GM13977 (cell line): ENCODE data around the gene NPY4R2.
"Not testable (repeated sequence)": the region's sequence is repeated elsewhere in the genome, so short reads cannot be mapped to it uniquely, and the experiment has no call there.

ENCODE experiments used
- DNase-seq: peaks from one replicate; pipeline ENCODE4 v3.0.0; 2012; ENCODE audit warnings: low spot score
- in situ Hi-C: fragments of 300-500 bp; cut with MboI; formaldehyde crosslinking; loops from one replicate; pipeline ENCODE4 v1.12.0; 2022; ENCODE audit warnings: low sequenced_read_pairs, low pct_unique_long_range_greater_than_20kb, mixed read lengths, inconsistent platforms; ENCODE audit not compliant: unreplicated experiment

The NPY4R2 gene

DNA sequence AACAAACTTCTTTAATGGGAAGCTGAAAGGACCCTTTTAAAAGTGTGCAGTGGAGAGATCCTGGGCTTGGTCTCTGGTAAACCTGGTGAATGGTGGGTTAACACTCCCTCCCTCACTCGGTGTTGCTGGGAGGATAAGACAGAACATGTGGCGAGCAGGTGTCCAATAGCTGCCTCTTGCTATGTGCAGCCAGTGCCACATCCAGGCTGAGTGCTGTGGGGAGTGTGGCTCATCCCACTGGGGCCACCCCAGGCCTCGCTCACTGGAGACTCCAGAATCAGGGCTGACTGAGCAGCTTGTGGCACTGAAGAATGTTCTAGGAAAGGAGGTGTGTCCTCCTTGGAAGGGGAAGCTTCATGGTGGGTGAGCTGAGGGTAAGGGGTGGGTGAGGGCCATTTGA lies 51.6 kb downstream of the NPY4R2 start:
- in situ Hi-C loops, DNase-seq: not testable (repeated sequence)

DNA sequence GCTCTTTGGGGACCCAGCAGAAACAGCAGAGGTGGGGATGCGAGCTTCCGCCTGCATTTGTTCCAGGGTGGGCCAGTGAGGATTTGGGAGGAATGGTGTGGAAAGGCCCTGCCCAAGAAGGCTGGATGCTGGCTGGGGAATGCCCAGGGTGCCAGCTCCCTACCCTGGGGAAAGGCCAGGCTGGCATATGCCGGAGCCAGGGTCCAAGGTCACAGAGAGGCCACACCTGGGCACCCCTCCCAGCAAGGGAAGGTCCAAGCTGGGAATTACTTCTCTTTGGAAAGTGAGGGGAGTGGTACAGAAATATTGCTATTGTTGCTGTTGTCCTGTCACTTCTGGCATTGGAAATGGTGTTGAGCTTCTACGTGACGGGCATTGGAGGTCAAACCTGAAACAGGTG lies 53.1 kb downstream of the NPY4R2 start:
- in situ Hi-C loops, DNase-seq: not testable (repeated sequence)

DNA sequence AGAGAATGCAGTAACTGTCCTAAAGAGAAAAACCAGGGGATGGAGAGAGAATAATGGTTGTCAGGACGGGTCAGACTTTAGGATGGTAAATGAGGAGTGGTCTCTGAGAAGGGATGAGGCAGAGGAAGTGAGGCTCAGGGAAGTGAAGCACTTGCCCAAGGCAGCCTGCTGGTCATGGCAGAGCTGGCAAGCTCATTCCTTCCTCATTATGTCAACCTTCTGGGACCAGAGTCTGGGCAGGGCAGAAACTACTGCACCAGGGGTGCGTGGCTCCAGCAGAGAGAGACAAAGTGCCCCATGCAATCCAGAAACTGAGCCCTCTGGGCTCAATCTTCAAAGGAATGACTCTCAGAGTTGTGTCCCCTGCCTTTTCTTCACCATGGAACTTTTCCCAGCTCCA lies 53.6 kb downstream of the NPY4R2 start:
- in situ Hi-C loops, DNase-seq: not testable (repeated sequence)
